Lower leg skin (tissue), 3 donors: ENCODE data around the gene BTG4.

ENCODE experiments used
- POLR2A ChIP-seq, 2 donors: fragments of 450-650 bp; IDR thresholded peaks; one replicate each; pipeline ENCODE4 v1.6.1; 2016 to 2017; ENCODE audit warnings: antibody characterized with exemption in 2 of 2, mild to moderate bottlenecking in 1 of 2, moderate library complexity in 1 of 2
- TF ChIP-seq, protein P1 (sequence below), 3 donors: fragments of 450-650 bp; IDR thresholded peaks; one replicate each; pipeline ENCODE4 v1.5.1; 2016; ENCODE audit warnings: antibody characterized with exemption in 3 of 3, mild to moderate bottlenecking in 3 of 3, moderate library complexity in 2 of 3

DNA sequence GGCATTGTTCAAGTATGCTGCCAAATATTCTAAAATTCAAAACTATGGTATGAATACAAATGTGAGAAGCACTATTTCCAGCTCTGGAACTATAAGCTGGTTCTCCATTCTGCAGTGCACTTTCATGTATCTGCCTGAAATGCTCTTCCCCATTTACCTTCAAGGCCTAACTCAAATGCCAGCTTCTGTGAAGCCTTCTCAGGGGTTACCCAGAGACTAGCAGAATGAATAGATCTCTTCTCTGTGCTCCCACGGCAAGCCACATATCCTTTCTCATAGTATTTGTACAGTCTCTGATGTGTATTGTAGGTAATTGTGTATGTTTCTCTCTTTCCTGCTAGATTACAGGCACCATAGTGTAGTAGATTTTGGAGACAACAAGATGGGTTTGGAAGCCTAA, 6.5 kb upstream of the BTG4 start:
- TF ChIP-seq POLR2A (IDR thresholded peaks at IDR 0.05): no peak
- TF ChIP-seq, protein P1, sequence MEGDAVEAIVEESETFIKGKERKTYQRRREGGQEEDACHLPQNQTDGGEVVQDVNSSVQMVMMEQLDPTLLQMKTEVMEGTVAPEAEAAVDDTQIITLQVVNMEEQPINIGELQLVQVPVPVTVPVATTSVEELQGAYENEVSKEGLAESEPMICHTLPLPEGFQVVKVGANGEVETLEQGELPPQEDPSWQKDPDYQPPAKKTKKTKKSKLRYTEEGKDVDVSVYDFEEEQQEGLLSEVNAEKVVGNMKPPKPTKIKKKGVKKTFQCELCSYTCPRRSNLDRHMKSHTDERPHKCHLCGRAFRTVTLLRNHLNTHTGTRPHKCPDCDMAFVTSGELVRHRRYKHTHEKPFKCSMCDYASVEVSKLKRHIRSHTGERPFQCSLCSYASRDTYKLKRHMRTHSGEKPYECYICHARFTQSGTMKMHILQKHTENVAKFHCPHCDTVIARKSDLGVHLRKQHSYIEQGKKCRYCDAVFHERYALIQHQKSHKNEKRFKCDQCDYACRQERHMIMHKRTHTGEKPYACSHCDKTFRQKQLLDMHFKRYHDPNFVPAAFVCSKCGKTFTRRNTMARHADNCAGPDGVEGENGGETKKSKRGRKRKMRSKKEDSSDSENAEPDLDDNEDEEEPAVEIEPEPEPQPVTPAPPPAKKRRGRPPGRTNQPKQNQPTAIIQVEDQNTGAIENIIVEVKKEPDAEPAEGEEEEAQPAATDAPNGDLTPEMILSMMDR (IDR thresholded peaks at IDR 0.05): no peak
